K562 (cell line): ENCODE results near the gene DGAT2. TPM values are rescaled to one million over a fixed set of nuclear protein-coding genes. Genes with fewer than 3 reads are reported as not detected.
A peak's percentile ranks its signal among the peaks of the same experiment; 100 is the strongest.

Experiments
- ATAC-seq: fragments of 200-7000 bp; cut with Tn5 transposase; 3 replicates; pipeline ENCODE4 v1.9.1; 2020; ENCODE audit warnings: moderate library complexity
- BruUV-seq: library from RNA; stranded (reverse); fragments of 400-500 nt; replicated peaks from 2 replicates; lab custom pipeline; 2021; lab: Mats Ljungman, UMichigan
- CTCF ChIA-PET: fragments of 300-600 bp; formaldehyde crosslinking; extraction: SDS; loops from one replicate; lab custom pipeline; 2021; ENCODE audit warnings: low intra/inter-chr PET ratio; lab: Yijun Ruan, JAX
- POLR2A ChIA-PET: fragments of 300-600, 350-650 bp; sonication (Branson Sonifier 250); formaldehyde crosslinking; extraction: SDS; loops from one replicate; lab custom pipeline; 2021; ENCODE audit warnings: antibody characterized with exemption, inconsistent platforms; lab: Yijun Ruan, JAX
- DNase-seq, 4 experiments: peaks; one replicate each; pipeline versions ENCODE4 v3.0.0 to v3.0.0-alpha.2; 2011 to 2018; ENCODE audit warnings: low spot score in 3 of 4, mixed read lengths in 3 of 4; ENCODE audit errors: extremely low read depth in 1 of 4
- FAIRE-seq: peaks from 2 replicates; lab custom pipeline; 2011; peaks lifted over from hg19 to GRCh38; lab: Jason Lieb, UNC
- H2AFZ ChIP-seq: 2 replicates; pipeline ENCODE4 v1.6.0; 2011; ENCODE audit warnings: low read depth, low read length, control low read depth, inconsistent platforms
- H3K27ac ChIP-seq: fragments of 200-600 bp; 3 replicates; pipeline ENCODE4 v1.8.0; 2011; ENCODE audit warnings: low read depth, mild to moderate bottlenecking, control low read depth, inconsistent platforms, low read length, moderate library complexity, mixed read lengths; ENCODE audit errors: extremely low read depth
- H3K27me3 ChIP-seq, 2 experiments: fragments of 300-600 bp in 1 of 2; 2 replicates in 1 of 2; 3 replicates in 1 of 2; pipeline versions ENCODE4 v1.6.0 to v1.8.0; 2011; ENCODE audit warnings: inconsistent platforms in 2 of 2, low read length in 2 of 2, mild to moderate bottlenecking in 1 of 2, mixed read lengths in 1 of 2, moderate library complexity in 1 of 2; ENCODE audit not compliant: control insufficient read depth in 2 of 2, insufficient read depth in 2 of 2
- H3K36me3 ChIP-seq: fragments of 300-600 bp; 3 replicates; pipeline ENCODE4 v1.8.0; 2011; ENCODE audit warnings: mild to moderate bottlenecking, low read length, inconsistent platforms; ENCODE audit not compliant: control insufficient read depth, insufficient read depth
- H3K4me1 ChIP-seq, 2 experiments: fragments of 200-600 bp in 1 of 2; replicated peaks in 1 of 2; 2 replicates in 1 of 2; 3 replicates in 1 of 2; pipeline versions ENCODE4 v1.5.1 to v1.8.0; 2011; ENCODE audit warnings: inconsistent platforms in 2 of 2, low read length in 2 of 2, mild to moderate bottlenecking in 1 of 2, mixed read lengths in 1 of 2, moderate library complexity in 1 of 2; ENCODE audit not compliant: control insufficient read depth in 2 of 2, insufficient read depth in 2 of 2
- H3K4me2 ChIP-seq: 2 replicates; pipeline ENCODE4 v1.6.1; 2011; ENCODE audit warnings: low read length, control low read depth, inconsistent platforms, mixed read lengths; ENCODE audit not compliant: insufficient read depth
- H3K4me3 ChIP-seq: fragments of 200-600 bp; sonication (generic), shearing (Covaris generic); 2 replicates; pipeline ENCODE4 v1.5.1; 2016; ENCODE audit warnings: control low read depth, inconsistent platforms
- H3K79me2 ChIP-seq: fragments of 200-600 bp; 3 replicates; pipeline ENCODE4 v1.8.0; 2011; ENCODE audit warnings: low read length, inconsistent platforms; ENCODE audit not compliant: control insufficient read depth, insufficient read depth
- H3K9ac ChIP-seq, 2 experiments: 2 replicates each; pipeline versions ENCODE4 v1.6.0 to v1.6.1; 2011; ENCODE audit warnings: low read depth in 2 of 2, low read length in 2 of 2, control low read depth in 1 of 2, inconsistent platforms in 1 of 2, mild to moderate bottlenecking in 1 of 2, mixed read lengths in 1 of 2; ENCODE audit not compliant: insufficient read depth in 1 of 2
- H3K9me1 ChIP-seq: one replicate; pipeline ENCODE4 v1.6.0; 2011; ENCODE audit warnings: inconsistent platforms, mild to moderate bottlenecking, low read length, moderate library complexity; ENCODE audit not compliant: control insufficient read depth, insufficient read depth
- H3K9me3 ChIP-seq: replicated peaks from 2 replicates; pipeline ENCODE4 v1.5.1; 2011; ENCODE audit warnings: low read depth, low read length, inconsistent platforms; ENCODE audit not compliant: control insufficient read depth, insufficient read depth
- H4K20me1 ChIP-seq: replicated peaks from 2 replicates; pipeline ENCODE4 v1.6.1; 2011; ENCODE audit warnings: low read length, inconsistent platforms, mixed read lengths; ENCODE audit not compliant: control insufficient read depth, insufficient read depth
- ATF6 ChIP-seq: sonication (generic); formaldehyde crosslinking; IDR thresholded peaks from 2 replicates; pipeline ENCODE4 v1.4.0; 2020; ENCODE audit warnings: mild to moderate bottlenecking, missing genetic modification reagents
- MTA2 ChIP-seq: fragments of 450-650 bp; IDR thresholded peaks from 2 replicates; pipeline ENCODE4 v1.6.1; 2016; ENCODE audit warnings: low read depth
- NR1H2 ChIP-seq: sonication (generic); formaldehyde crosslinking; IDR thresholded peaks from 2 replicates; pipeline ENCODE4 v1.4.0; 2020; ENCODE audit warnings: mild to moderate bottlenecking, missing genetic modification reagents
- ZBTB9 ChIP-seq: fragments of 450-650 bp; formaldehyde crosslinking; IDR thresholded peaks from 2 replicates; pipeline ENCODE4 v1.4.0; 2020; ENCODE audit warnings: mild to moderate bottlenecking, moderate library complexity
- WGBS: fragments of 100-300 bp; shearing (Covaris generic); methylation state at CpG from one replicate; pipeline ENCODE4 v1.1.6; 2016; ENCODE audit warnings: low coverage, mixed read lengths; ENCODE audit not compliant: insufficient coverage; ENCODE audit errors: missing lambda C conversion rate; 5-methylcytosine and 5-hydroxymethylcytosine counted together
- in situ Hi-C: fragments of 300-500 bp; cut with MboI; formaldehyde crosslinking; loops from 4 replicates; pipeline ENCODE4 v1.15.0; 2018; ENCODE audit warnings: inconsistent platforms, mixed read lengths
- intact Hi-C: fragments of 100-400 bp; cut with micrococcal nuclease; formaldehyde crosslinking; loops from 2 replicates; pipeline ENCODE4 v1.14.2; 2022
- polyA plus RNA-seq, 8 experiments: library from polyadenylated mRNA; depleted of rRNA in 4 of 8; stranded (reverse) in 5 of 8; unstranded in 3 of 8; fragments of >200 nt; fragmentation: Nextera tagmentation in 2 of 8; fragmentation: Illumina TruSeq in 1 of 8; extraction: Ambion mirVana in 2 of 8; extraction: Trizol in 1 of 8; gene quantifications; 2 replicates each; pipeline versions ENCODE4 v1.2.1 to v1.2.3, GENCODE V29; 2011 to 2014; ENCODE audit warnings: inconsistent platforms in 1 of 8, missing spikeins in 1 of 8
- total RNA-seq, 7 experiments: library from RNA; depleted of rRNA in 6 of 7; stranded (reverse); fragments of >200 nt in 6 of 7; fragmentation: Illumina TruSeq in 2 of 7; extraction: Trizol in 2 of 7; gene quantifications; 2 replicates each; pipeline versions ENCODE4 v1.2.1 to v1.2.3, GENCODE V29; 2011 to 2021; ENCODE audit warnings: low replicate concordance in 1 of 7

DGAT2 gene
- total and polyA plus RNA-seq, 9 of the 15 experiments (the other 6 are each of a cell fraction or from before 2014, with no cell fraction given) = 0.68 to 2.8 (median 1.8) TPM

- ATAC-seq (no peak), DNase-seq (no peak), FAIRE-seq (no peak)
- intact Hi-C loops (loop anchor here (5.0 kb wide), 1 partner anchor 516 kb away; no protein-coding TSS in a partner anchor), in situ Hi-C loops (no loop called here)
- no TSS peak for BruUV-seq
- Histone ChIP-seq H3K79me2 (no peaks in the 10 kb centered on the region), H2AFZ (no peak overlapping the region), H3K4me3 (no peak overlapping the region), H3K27ac (no peak overlapping the region), H3K4me2 (no peak overlapping the region), H3K27me3 (no peaks in the 10 kb centered on the region), H4K20me1 (no peaks in the 10 kb centered on the region; the same call in 1 of the 2 replicates), H3K9me1 (no peaks in the 10 kb centered on the region), H3K36me3 (no peaks in the 10 kb centered on the region), H3K9ac (peak overlapping the region in 1 of 2 experiments; percentile 6; a peak in 2 of 4 replicates), H3K9me3 (no peaks in the 10 kb centered on the region), H3K4me1 (0 out of 5 replicates have a peak, but pooled peaks cover 0 to 3% of the 10 kb centered on the region in 2 experiments)
- POLR2A ChIA-PET = interaction anchor here (0.6 to 2.0 kb wide), 4 partner anchors 8 to 426 kb away, joined by 3 to 11 read pairs (median 4); no protein-coding TSS in a partner anchor
- CTCF ChIA-PET = interaction anchor here (5.3 kb wide), 1 partner anchor 66 kb away, joined by 61 read pairs; no protein-coding TSS in a partner anchor
- no peak for TF ChIP-seq ZBTB9 (CRISPR knock-in tag)
- no peak for TF ChIP-seq NR1H2 (CRISPR knock-in tag)
- TF ChIP-seq MTA2 = no peak
- TF ChIP-seq ATF6 (CRISPR knock-in tag) = no peak
- WGBS = 46% methylated on average over 9 of the region's 9 CpGs
These were observed 32.9 kb downstream of the DGAT2 start for GRCh38 chr11:75801362-75802020.
